Smooth muscle cell (in vitro differentiated cells): ENCODE data around the gene USP24. TPM values are rescaled to one million over a fixed set of nuclear protein-coding genes. Genes with fewer than 3 reads are reported as not detected.

Experiments
- DNase-seq: peaks from one replicate; lab custom pipeline; 2025; ENCODE audit not compliant: unreplicated experiment; lab: John Stamatoyannopoulos, UW
- H2AFZ ChIP-seq: fragments of 200-600 bp; sonication (generic); 2 replicates; pipeline ENCODE4 v1.6.0; 2016; ENCODE audit warnings: antibody characterized with exemption, low read depth, mild to moderate bottlenecking
- H3F3A ChIP-seq: fragments of 200-600 bp; sonication (generic); 2 replicates; pipeline ENCODE4 v1.6.0; 2017; ENCODE audit warnings: antibody characterized with exemption, low read depth
- H3K27ac ChIP-seq: fragments of 200-600 bp; sonication (generic); 2 replicates; pipeline ENCODE4 v1.5.1; 2016; ENCODE audit warnings: low read depth, mild to moderate bottlenecking
- H3K27me3 ChIP-seq: fragments of 200-600 bp; sonication (generic); 2 replicates; pipeline ENCODE4 v1.6.1; 2016; ENCODE audit warnings: low read depth, mild to moderate bottlenecking
- H3K36me3 ChIP-seq: fragments of 200-600 bp; sonication (generic); 2 replicates; pipeline ENCODE4 v1.5.1; 2016; ENCODE audit warnings: low read depth
- H3K4me1 ChIP-seq: fragments of 200-600 bp; sonication (generic); 2 replicates; pipeline ENCODE4 v1.5.1; 2016; ENCODE audit warnings: low read depth
- H3K4me2 ChIP-seq: fragments of 200-600 bp; sonication (generic); 2 replicates; pipeline ENCODE4 v1.6.0; 2016; ENCODE audit warnings: mild to moderate bottlenecking
- H3K4me3 ChIP-seq: fragments of 200-600 bp; sonication (generic); 2 replicates; pipeline ENCODE4 v1.5.1; 2016; ENCODE audit warnings: mild to moderate bottlenecking
- H3K79me2 ChIP-seq: fragments of 200-600 bp; sonication (generic); 2 replicates; pipeline ENCODE4 v1.6.0; 2016; ENCODE audit warnings: low read depth, mild to moderate bottlenecking
- H3K9ac ChIP-seq: fragments of 200-600 bp; sonication (generic); 2 replicates; pipeline ENCODE4 v1.6.0; 2016; ENCODE audit warnings: low read depth
- H3K9me3 ChIP-seq: fragments of 200-600 bp; sonication (generic); replicated peaks from 2 replicates; pipeline ENCODE4 v1.5.1; 2016; ENCODE audit warnings: low read depth
- H4K20me1 ChIP-seq: fragments of 200-600 bp; sonication (generic); 2 replicates; pipeline ENCODE4 v1.6.0; 2016; ENCODE audit warnings: low read depth
- CTCF ChIP-seq: fragments of 200-600 bp; sonication (generic); IDR thresholded peaks from 2 replicates; pipeline ENCODE4 v1.5.1; 2017; ENCODE audit warnings: borderline replicate concordance, mild to moderate bottlenecking, antibody characterized with exemption; ENCODE audit not compliant: insufficient read depth, poor library complexity, severe bottlenecking
- WGBS: methylation state at CpG from one replicate; pipeline ENCODE4 v1.1.7; 2016; ENCODE audit warnings: low lambda C conversion rate; 5-methylcytosine and 5-hydroxymethylcytosine counted together
- polyA plus RNA-seq: library from polyadenylated mRNA; unstranded; fragments of >200 nt; fragmentation: Nextera tagmentation; extraction: Ambion mirVana; gene quantifications from 2 replicates; pipeline ENCODE4 v1.2.1, GENCODE V29; 2016
- total RNA-seq: library from RNA; depleted of rRNA; stranded (reverse); fragments of >200 nt; gene quantifications from 2 replicates; pipeline ENCODE4 v1.2.3, GENCODE V29; 2014

Gene USP24
- total and polyA plus RNA-seq, 2 experiments from 2014 or later: 3.6 to 25.9 TPM

GRCh38 chr1:55050283-55050682 lies 164.9 kb downstream of the USP24 start:
- Histone ChIP-seq H4K20me1 (no peaks in the 10 kb centered on the region), H3K27ac (no peak overlapping the region), H3K4me3 (no peak overlapping the region), H3K79me2 (no peaks in the 10 kb centered on the region), H3K36me3 (no peaks in the 10 kb centered on the region), H3K4me1 (no peaks in the 10 kb centered on the region), H2AFZ (no peak overlapping the region), H3K9ac (no peak overlapping the region), H3F3A (no peaks in the 10 kb centered on the region), H3K4me2 (no peak overlapping the region), H3K27me3 (no peaks in the 10 kb centered on the region), H3K9me3 (no peaks in the 10 kb centered on the region)
- TF ChIP-seq CTCF: no peak
- WGBS: 84% methylated on average over 9 of the region's 9 CpGs
- no peak for DNase-seq

- Histone ChIP-seq H3K4me1 (no peaks in the 10 kb centered on the region), H3K4me2 (no peak overlapping the region), H3K79me2 (no peaks in the 10 kb centered on the region), H3K9ac (no peak overlapping the region), H3K27me3 (no peaks in the 10 kb centered on the region), H4K20me1 (no peaks in the 10 kb centered on the region), H3F3A (no peaks in the 10 kb centered on the region), H3K27ac (no peak overlapping the region), H3K9me3 (no peaks in the 10 kb centered on the region), H2AFZ (no peak overlapping the region), H3K36me3 (no peaks in the 10 kb centered on the region), H3K4me3 (no peak overlapping the region)
- no peak for DNase-seq
- TF ChIP-seq CTCF: no peak
- 66% methylated on average over 9 of the region's 9 CpGs for WGBS
These were observed 165.3 kb downstream of the USP24 start for GRCh38 chr1:55049914-55050278.

GRCh38 chr1:55049271-55049913 lies 165.8 kb downstream of the USP24 start:
- Histone ChIP-seq H3K79me2 (no peaks in the 10 kb centered on the region), H2AFZ (no peak overlapping the region), H3K4me2 (no peak overlapping the region), H3K27me3 (no peaks in the 10 kb centered on the region), H3K4me3 (no peak overlapping the region), H3K9me3 (no peaks in the 10 kb centered on the region), H3K9ac (no peak overlapping the region), H3F3A (no peaks in the 10 kb centered on the region), H4K20me1 (no peaks in the 10 kb centered on the region), H3K4me1 (no peaks in the 10 kb centered on the region), H3K36me3 (no peaks in the 10 kb centered on the region), H3K27ac (no peak overlapping the region)
- 91% methylated on average over 9 of the region's 9 CpGs for WGBS
- DNase-seq: no peak
- no peak for TF ChIP-seq CTCF
